ENCODE measurements around the gene RALGAPA1.

GRCh38 chr14:35715079-35715478, 94.0 kb downstream of the RALGAPA1 start:
- TF ChIP-seq CTCF (optimal IDR thresholded peaks at IDR 0.05 in 1 of 3, IDR thresholded peaks at IDR 0.05 in 1 of 3, conservative IDR thresholded peaks at IDR 0.05 in 1 of 3; ENCODE audit: extremely low read depth in 1 of 3, insufficient read depth in 2 of 3, low read length in 3 of 3) (no peak), EZH2 (IDR thresholded peaks at IDR 0.05; ENCODE audit: low read length) (no peak)
